ENCODE measurements around the gene TTC12. TPM values are rescaled to one million over a fixed set of nuclear protein-coding genes. Genes with fewer than 3 reads are reported as not detected.

TTC12 gene
- total RNA-seq, 2 donors from 2014 or later = 31.1 to 36.5 TPM

DNA sequence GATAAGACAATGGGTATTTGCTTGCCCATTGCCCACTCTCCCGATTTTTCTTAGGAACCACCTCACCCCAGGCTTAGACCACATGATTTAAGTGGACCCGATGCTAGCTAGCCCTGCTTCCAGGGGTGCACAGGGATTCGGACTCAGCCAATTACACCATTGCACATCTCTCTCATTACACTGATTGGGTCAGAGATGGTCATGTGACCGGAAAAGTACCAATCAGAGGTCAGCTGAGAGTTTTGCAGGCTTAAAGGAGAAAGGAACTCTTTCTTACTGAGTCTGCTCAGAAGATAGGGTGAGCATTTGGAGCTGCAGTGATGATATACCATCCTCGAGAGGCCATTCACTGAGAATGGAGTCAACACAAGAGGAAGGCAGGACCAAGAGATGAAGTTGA, 61.0 kb downstream of the TTC12 start:
- no peak overlapping the region for H3K27ac Mint-ChIP-seq
- ATAC-seq (no peak), DNase-seq (no peak)
- peaks cover 3% of the 10 kb centered on the region for H3K4me1 Mint-ChIP-seq
- peaks cover 10% of the 10 kb centered on the region for H3K36me3 Mint-ChIP-seq (ENCODE audit: low read depth)
- no peak overlapping the region for H3K4me3 Mint-ChIP-seq
- no peaks in the 10 kb centered on the region for H3K9me3 ChIP-seq (ENCODE audit: control insufficient read depth, low read length, poor library complexity, severe bottlenecking)
- H3K27me3 Mint-ChIP-seq = no peaks in the 10 kb centered on the region

DNA sequence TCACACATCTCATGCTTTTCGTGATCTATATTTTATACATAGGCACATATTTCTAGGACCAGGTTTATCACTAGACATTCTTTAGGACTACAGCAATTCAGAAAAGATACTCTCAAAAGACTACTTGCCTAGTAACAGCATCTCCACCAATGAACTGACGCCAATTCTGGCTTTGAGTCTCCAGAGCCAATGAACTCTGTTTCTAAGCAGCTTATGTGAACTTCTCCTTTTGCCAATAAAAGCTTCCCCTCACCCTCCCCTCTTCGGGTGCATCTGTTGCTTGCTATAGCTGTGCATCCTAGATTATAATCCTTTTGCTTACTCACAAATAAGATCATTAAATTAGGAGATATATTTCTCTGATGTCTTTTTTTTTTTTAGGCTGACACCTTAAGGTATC, 61.8 kb downstream of the TTC12 start:
- no peaks in the 10 kb centered on the region for H3K9me3 ChIP-seq (ENCODE audit: control insufficient read depth, low read length, poor library complexity, severe bottlenecking)
- Mint-ChIP-seq H3K36me3 (ENCODE audit: low read depth) (peaks cover 10% of the 10 kb centered on the region), H3K27me3 (no peaks in the 10 kb centered on the region), H3K4me3 (no peak overlapping the region), H3K27ac (no peak overlapping the region), H3K4me1 (peaks cover 3% of the 10 kb centered on the region)
- ATAC-seq = peak; percentile 48
- no peak for DNase-seq

DNA sequence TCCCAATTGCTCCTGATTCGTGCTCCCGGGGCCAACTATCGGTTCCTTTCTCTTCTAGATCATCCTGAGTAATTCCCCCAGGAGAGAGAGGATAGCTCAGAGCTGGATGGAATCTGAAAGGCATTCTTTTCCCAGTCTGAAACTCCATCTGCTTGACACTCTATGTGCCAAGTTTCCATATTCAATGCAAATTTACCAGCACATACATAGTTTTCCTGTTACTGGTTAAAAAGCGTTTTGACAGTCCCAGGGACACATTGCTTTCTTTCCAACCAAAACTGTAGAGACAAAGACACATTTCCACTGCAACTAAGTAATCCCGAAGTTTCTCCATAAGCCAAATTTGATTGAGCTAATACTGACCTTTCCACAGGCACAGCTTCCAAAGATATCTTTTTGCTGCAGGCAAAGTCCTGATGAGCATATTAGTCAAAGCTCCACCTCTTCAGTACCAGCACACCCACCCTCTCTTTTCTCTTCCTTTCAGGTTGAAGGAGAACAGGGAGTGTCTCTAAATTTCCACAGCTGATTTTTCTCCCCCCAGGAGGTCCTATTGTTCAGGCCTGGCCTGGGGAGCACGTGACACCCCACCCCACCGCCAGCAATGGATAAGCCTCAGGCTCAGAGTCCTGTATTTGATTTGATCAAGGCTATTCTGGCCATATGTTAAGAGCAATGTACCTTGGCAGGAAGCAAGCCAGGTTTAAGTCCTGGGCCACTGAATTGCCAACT, 63.5 kb downstream of the TTC12 start:
- Mint-ChIP-seq H3K36me3 (ENCODE audit: low read depth) (peaks cover 3% of the 10 kb centered on the region), H3K27me3 (no peaks in the 10 kb centered on the region), H3K4me1 (no peaks in the 10 kb centered on the region), H3K27ac (no peak overlapping the region), H3K4me3 (no peak overlapping the region)
- H3K9me3 ChIP-seq (ENCODE audit: control insufficient read depth, low read length, poor library complexity, severe bottlenecking) = no peaks in the 10 kb centered on the region
- no peak for DNase-seq
- no peak for ATAC-seq

DNA sequence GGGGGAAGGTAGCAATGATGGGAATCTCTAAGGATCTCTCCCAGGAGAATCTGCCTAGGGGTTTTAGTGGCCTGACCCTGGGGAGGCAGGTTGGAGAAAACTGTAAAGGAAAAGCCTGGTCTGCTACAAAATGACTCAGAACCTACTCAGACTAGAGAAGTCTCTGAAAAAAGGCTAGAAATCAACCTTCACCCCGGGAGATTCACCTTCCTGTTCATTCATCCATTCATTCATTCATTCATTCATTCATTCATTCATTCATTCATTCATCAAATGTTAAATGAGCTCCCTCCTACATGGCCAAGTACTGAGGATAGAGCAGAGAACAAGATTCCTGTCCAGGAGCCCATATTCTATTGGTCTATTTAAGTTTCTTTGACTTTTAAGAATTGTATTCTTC, 64.3 kb downstream of the TTC12 start:
- H3K9me3 ChIP-seq (ENCODE audit: control insufficient read depth, low read length, poor library complexity, severe bottlenecking) = no peaks in the 10 kb centered on the region
- ATAC-seq (no peak), DNase-seq (no peak)
- no peaks in the 10 kb centered on the region for H3K36me3 Mint-ChIP-seq (ENCODE audit: low read depth)
- no peaks in the 10 kb centered on the region for H3K4me1 Mint-ChIP-seq
- no peak overlapping the region for H3K27ac Mint-ChIP-seq
- H3K27me3 Mint-ChIP-seq = no peaks in the 10 kb centered on the region
- no peak overlapping the region for H3K4me3 Mint-ChIP-seq

DNA sequence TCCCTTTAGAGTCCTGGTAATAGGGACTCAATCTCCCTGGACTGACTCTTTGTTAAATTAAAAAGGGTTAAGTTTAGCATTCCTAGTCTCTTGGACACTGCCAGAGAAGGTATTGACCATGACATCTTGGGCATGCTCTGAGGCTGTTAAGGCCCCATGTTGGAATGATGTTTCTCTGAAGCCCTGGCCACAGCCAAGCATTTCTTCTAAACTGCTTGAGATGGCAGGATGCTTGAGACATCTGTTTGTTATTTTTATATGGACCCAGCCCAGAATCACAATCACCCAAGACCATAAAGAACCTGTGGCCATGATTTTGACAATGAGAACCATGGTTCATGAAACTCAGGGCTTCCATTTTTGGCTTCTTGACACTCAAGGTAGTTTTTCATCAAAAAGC, 67.7 kb downstream of the TTC12 start:
- Mint-ChIP-seq H3K4me3 (no peak overlapping the region), H3K27ac (no peak overlapping the region), H3K27me3 (peaks cover 4% of the 10 kb centered on the region), H3K4me1 (peaks cover 3% of the 10 kb centered on the region), H3K36me3 (ENCODE audit: low read depth) (peaks cover 2% of the 10 kb centered on the region)
- DNase-seq = no peak
- H3K9me3 ChIP-seq (ENCODE audit: control insufficient read depth, low read length, poor library complexity, severe bottlenecking) = no peaks in the 10 kb centered on the region
- no peak for ATAC-seq

DNA sequence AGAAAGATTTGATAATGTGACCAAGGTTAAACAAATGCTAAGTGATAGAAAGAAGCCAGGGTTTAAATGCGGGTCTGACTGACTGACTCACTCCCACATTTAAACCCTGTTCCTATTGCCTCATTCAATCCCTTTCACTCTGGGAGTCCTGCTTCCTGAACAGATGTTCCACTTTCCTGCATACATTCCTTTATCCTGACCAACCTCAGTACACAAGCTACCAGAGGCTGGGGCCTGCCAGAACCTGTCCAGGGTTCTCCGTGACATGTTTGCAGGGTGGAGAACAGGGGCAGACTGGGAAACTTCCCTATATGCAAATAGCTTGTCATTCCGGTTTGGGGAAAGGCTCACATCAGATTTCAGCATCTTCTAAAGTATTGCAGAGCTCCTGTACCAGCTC, 70.2 kb downstream of the TTC12 start:
- ATAC-seq (no peak), DNase-seq (no peak)
- H3K27ac Mint-ChIP-seq = no peak overlapping the region
- H3K9me3 ChIP-seq (ENCODE audit: control insufficient read depth, low read length, poor library complexity, severe bottlenecking) = no peaks in the 10 kb centered on the region
- H3K27me3 Mint-ChIP-seq = peaks cover 5% of the 10 kb centered on the region
- H3K4me1 Mint-ChIP-seq = peaks cover 3% of the 10 kb centered on the region
- peaks cover 2% of the 10 kb centered on the region for H3K36me3 Mint-ChIP-seq (ENCODE audit: low read depth)
- H3K4me3 Mint-ChIP-seq = no peak overlapping the region

DNA sequence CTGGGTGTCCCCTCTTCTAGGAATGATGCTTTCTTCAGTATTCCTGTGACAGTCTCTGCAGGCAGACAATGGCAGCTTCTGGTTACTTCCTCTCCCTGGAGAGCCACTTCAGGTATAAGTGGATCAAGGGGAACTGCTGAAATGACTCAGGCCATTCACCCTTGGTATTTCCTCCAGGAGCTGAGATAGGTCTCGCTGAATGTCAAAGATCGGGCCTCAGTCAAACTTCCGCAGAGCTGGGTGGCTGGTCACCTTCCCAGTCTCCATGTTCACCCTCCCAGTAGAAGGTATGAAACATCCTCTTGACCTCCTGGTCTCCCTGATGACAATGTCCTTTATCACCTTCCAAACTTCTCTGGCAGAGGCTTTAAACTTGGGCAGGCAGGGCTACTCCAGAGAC, 71.4 kb downstream of the TTC12 start:
- peaks cover 5% of the 10 kb centered on the region for H3K27me3 Mint-ChIP-seq
- H3K4me1 Mint-ChIP-seq = peaks cover 3% of the 10 kb centered on the region
- H3K27ac Mint-ChIP-seq = no peak overlapping the region
- H3K9me3 ChIP-seq (ENCODE audit: control insufficient read depth, low read length, poor library complexity, severe bottlenecking) = no peaks in the 10 kb centered on the region
- no peak overlapping the region for H3K4me3 Mint-ChIP-seq
- H3K36me3 Mint-ChIP-seq (ENCODE audit: low read depth) = peaks cover 2% of the 10 kb centered on the region
- ATAC-seq (no peak), DNase-seq (no peak)

DNA sequence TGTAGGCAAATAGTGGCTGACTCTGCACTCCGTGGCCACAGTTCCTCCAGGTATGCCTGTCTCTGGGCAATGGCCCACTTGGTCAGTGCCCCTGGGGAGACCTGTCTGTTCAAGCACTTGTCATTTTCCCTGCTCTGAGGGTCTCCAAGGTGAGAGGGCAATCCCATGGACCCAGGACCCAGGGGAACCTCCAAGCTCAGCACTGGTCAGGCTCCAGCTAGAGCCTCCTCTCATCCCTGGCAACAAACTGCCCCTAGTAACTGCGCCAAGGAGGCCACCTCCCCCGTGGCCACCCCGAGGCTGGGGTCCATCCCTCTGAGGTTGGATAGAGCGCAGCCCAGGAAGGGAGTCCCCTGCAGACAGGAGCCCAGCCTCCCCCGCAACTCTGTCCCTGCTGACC, 72.5 kb downstream of the TTC12 start:
- DNase-seq (no peak), ATAC-seq (no peak)
- Mint-ChIP-seq H3K36me3 (ENCODE audit: low read depth) (peaks cover 2% of the 10 kb centered on the region), H3K4me3 (no peak overlapping the region), H3K27ac (no peak overlapping the region), H3K27me3 (peaks cover 5% of the 10 kb centered on the region), H3K4me1 (peaks cover 3% of the 10 kb centered on the region)
- no peaks in the 10 kb centered on the region for H3K9me3 ChIP-seq (ENCODE audit: control insufficient read depth, low read length, poor library complexity, severe bottlenecking)

DNA sequence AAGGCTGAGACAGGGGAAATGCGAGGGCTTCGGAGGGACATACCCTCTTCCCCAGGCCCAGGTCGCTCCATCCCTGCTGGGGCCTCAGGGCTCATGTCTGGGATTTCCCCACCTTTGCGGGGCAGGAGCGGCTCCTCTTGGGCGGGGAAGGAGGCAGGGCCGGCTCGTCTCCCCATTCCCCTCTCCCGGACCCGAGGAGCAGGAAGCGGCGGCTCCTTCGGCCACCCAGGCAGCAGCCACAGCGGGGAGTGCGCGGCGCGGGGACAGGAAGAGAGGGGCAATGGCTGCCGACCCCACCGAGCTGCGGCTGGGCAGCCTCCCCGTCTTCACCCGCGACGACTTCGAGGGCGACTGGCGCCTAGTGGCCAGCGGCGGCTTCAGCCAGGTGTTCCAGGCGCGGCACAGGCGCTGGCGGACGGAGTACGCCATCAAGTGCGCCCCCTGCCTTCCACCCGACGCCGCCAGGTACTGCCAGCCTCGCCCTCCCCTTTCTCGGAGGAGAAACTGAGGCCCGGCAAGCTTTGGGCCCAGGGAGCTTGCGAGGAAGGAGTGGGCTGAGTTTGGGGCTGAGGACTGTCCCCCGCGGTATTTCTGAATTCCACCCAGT, 73.3 kb downstream of the TTC12 start, which contains the start of gene ANKK1:
Gene ANKK1, plus strand, starts transcription at position 175 of the 607 bp plus-strand sequence. Its CDS starts 106 bp downstream, at position 281.
- H3K27me3 Mint-ChIP-seq = peaks cover 5% of the 10 kb centered on the region
- DNase-seq = no peak
- no peak within 1 kb of the TSS for H3K4me3 Mint-ChIP-seq
- peaks cover 3% of the 10 kb centered on the region for H3K4me1 Mint-ChIP-seq
- H3K9me3 ChIP-seq (ENCODE audit: control insufficient read depth, low read length, poor library complexity, severe bottlenecking) = no peaks in the 10 kb centered on the region
- ATAC-seq = no peak
- no peak within 1 kb of the TSS for H3K27ac Mint-ChIP-seq
- peaks cover 2% of the 10 kb centered on the region for H3K36me3 Mint-ChIP-seq (ENCODE audit: low read depth)

DNA sequence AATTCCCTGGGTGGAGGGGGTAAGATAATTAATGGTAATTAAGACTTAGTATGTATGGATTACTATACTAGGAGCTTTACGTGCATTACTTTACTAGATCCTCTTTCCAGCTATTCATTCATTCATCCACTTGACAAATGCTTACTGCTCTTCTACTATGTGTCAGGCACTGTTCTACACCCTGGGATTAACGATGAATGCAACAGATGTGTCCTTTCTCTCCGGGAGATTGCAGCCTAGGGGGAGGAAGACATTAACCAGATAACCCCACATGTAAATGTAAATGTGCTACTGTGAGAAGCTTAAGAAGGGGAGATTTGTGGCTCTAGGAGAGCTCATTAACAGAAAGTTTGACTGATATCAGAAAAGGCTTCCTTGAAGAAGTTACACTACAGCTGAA, 74.9 kb downstream of the TTC12 start:
- Mint-ChIP-seq H3K36me3 (ENCODE audit: low read depth) (peaks cover 2% of the 10 kb centered on the region), H3K4me1 (peaks cover 3% of the 10 kb centered on the region), H3K27me3 (peaks cover 5% of the 10 kb centered on the region), H3K27ac (no peak overlapping the region), H3K4me3 (no peak overlapping the region)
- no peak for ATAC-seq
- H3K9me3 ChIP-seq (ENCODE audit: control insufficient read depth, low read length, poor library complexity, severe bottlenecking) = no peaks in the 10 kb centered on the region
- DNase-seq = no peak

DNA sequence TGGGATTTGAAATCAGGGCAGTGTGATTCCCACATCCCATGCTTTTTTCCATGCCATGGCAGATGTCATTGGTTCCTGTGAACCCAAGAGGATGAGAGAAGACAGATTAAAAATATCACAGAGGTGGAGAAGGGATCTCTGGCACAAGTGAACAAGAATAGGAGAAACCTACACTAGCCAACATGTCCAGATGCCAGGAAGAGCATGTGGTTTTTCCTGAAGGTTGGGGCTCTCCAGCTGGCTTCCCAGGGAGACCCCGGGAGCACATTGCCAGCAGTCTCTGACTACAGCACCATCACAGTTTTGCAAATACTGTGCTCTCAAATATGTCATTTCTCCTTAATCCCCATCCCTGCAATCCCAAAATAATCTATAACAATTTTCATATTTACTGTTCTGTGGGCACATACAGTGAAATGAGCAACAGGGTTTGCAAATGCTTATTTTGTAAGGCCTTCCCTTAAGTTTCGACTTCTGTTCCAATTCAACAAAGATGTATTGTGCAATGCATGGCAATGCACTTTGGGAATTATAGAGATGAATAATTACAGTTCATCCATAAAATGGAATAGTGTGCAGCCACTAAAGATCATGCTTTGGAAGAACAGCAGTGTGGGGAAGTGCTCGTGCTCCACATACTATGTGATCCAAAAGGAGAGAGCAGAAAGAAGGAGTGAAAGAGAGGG, 78.0 kb downstream of the TTC12 start:
- no peaks in the 10 kb centered on the region for H3K9me3 ChIP-seq (ENCODE audit: control insufficient read depth, low read length, poor library complexity, severe bottlenecking)
- H3K27ac Mint-ChIP-seq = no peak overlapping the region
- H3K36me3 Mint-ChIP-seq (ENCODE audit: low read depth) = no peaks in the 10 kb centered on the region
- no peak overlapping the region for H3K4me3 Mint-ChIP-seq
- H3K27me3 Mint-ChIP-seq = no peaks in the 10 kb centered on the region
- ATAC-seq = no peak
- no peaks in the 10 kb centered on the region for H3K4me1 Mint-ChIP-seq
- no peak for DNase-seq

DNA sequence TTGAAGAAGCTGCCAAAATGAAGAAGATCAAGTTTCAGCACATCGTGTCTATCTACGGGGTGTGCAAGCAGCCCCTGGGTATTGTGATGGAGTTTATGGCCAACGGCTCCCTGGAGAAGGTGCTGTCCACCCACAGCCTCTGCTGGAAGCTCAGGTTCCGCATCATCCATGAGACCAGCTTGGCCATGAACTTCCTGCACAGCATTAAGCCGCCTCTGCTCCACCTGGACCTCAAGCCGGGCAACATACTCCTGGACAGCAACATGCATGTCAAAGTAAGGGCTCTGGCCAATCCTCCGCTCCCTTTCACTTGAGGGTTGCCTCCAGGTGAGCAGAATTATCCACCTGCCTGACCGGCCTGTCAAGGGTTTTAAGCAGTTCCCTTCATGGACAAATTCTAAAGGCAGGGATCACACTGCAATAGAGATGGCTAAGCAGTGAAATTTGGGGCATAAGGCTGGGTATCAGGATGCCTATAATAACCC, 79.2 kb downstream of the TTC12 start:
- H3K36me3 Mint-ChIP-seq (ENCODE audit: low read depth) = no peaks in the 10 kb centered on the region
- ATAC-seq (no peak), DNase-seq (no peak)
- no peaks in the 10 kb centered on the region for H3K9me3 ChIP-seq (ENCODE audit: control insufficient read depth, low read length, poor library complexity, severe bottlenecking)
- no peak overlapping the region for H3K4me3 Mint-ChIP-seq
- no peak overlapping the region for H3K27ac Mint-ChIP-seq
- H3K4me1 Mint-ChIP-seq = no peaks in the 10 kb centered on the region
- no peaks in the 10 kb centered on the region for H3K27me3 Mint-ChIP-seq

DNA sequence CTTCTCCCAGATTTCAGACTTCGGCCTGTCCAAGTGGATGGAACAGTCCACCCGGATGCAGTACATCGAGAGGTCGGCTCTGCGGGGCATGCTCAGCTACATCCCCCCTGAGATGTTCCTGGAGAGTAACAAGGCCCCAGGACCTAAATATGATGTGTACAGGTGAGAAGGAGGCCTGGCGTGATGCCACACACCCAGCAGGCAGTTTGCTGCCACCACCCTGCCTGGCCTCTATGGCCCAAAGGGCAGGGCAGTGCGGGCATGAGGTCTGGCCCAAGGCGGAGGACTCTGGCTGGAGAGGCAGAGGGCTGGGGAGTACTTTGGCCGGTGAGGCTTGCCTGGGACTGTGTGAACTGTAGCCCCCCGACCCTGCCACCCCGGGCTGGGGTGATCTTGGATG, 80.5 kb downstream of the TTC12 start:
- H3K9me3 ChIP-seq (ENCODE audit: control insufficient read depth, low read length, poor library complexity, severe bottlenecking) = no peaks in the 10 kb centered on the region
- Mint-ChIP-seq H3K36me3 (ENCODE audit: low read depth) (no peaks in the 10 kb centered on the region), H3K4me1 (no peaks in the 10 kb centered on the region), H3K4me3 (no peak overlapping the region), H3K27me3 (no peaks in the 10 kb centered on the region), H3K27ac (no peak overlapping the region)
- no peak for DNase-seq
- no peak for ATAC-seq
